Cardiac fibroblast (primary cell): ENCODE results near the gene MAPKAPK3.
"Not testable (repeated sequence)": the region's sequence is repeated elsewhere in the genome, so short reads cannot be mapped to it uniquely, and the experiment has no call there.

Experiments
- DNase-seq, 2 donors: peaks; one replicate each; pipeline versions ENCODE4 v3.0.0 to v3.0.0-alpha.2; 2010; ENCODE audit warnings: low read depth in 2 of 2
- H3K4me3 ChIP-seq, 2 donors: replicated peaks in 1 of 2; 1 replicate in 1 of 2; 2 replicates in 1 of 2; pipeline ENCODE4 v1.5.1; 2011; ENCODE audit warnings: low read depth in 2 of 2, low read length in 2 of 2, mild to moderate bottlenecking in 2 of 2, moderate library complexity in 1 of 2
- CTCF ChIP-seq: IDR thresholded peaks from one replicate; pipeline ENCODE4 v1.5.1; 2011; ENCODE audit warnings: low read depth, mild to moderate bottlenecking, low read length, inconsistent platforms

The MAPKAPK3 gene

GRCh38 chr3:50676031-50676705 lies 59.2 kb downstream of the MAPKAPK3 start:
- no peak overlapping the region for H3K4me3 ChIP-seq

DNA sequence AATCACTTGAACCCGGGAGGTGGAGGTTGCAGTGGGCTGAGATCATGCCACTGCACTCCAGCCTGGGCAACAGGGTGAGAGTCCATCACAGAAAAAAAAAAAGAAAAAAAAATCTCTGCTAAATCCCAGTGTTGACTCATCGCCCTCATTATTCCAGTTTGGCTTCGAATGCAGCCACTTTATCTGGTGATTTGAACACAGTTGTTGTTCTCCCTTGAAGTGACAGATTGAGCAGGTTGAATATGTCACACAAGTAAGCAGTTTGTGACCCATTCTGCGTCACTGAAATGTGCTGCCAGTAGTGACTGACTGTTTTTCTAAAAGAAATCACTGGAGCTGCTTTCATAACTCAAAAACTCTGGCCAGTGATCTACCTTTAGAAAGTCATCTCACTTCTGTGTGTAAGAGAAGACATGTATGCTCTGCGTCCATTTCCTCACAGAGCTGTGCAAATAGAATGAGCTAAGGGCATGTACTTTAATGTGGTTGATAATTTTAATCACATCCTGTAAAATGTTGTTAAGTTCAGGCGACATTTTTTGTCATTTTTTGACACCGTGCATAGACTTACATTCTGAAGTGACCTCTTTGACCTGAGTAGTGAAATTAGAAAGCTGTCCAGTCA lies 70.3 kb downstream of the MAPKAPK3 start:
- DNase-seq, result no peak
- H3K4me3 ChIP-seq, result no peak overlapping the region
- no peak for TF ChIP-seq CTCF

More at GRCh38 chr3:50676031-50676705, 59.2 kb downstream of the MAPKAPK3 start:
- no peak for DNase-seq
- no peak for TF ChIP-seq CTCF

DNA sequence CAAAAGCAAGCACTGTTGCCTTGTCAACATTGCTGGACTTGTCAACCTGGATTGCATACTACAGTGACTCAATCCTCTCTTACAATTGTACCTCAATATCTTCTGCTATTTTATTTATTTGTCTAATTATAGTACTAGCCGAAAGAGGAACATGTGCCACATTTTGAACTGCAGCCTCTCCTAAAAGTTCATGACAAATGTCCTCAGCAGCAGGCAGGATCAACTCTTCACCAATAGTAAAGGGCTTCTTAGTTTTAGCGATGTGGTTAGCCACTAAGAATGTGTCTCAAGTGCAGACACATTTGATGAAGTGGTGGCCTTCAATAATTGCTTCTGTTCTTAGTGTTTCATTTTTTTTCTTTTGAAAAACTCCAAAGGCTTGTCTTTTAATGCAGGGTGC lies 71.0 kb downstream of the MAPKAPK3 start:
- DNase-seq, result no peak
- H3K4me3 ChIP-seq, result no peak overlapping the region
- TF ChIP-seq CTCF, result no peak

DNA sequence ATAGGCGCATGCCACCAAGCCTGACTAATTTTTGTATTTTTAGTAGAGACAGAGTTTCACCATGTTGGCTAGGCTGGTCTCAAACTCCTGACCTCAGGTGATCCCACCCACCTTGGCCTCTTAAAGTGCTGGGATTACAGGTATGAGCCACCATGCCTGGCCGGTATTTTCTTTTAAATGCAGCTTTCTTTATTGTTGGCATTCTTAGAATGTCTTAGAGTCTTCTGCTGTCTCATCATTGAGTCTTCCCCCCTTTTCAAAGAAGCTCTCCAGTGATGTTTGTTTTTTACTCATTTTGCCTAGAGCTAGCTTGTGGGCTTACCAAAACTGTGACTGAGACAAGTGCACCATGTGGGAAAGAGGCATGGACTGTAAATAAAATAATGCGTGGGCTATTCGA lies 71.7 kb downstream of the MAPKAPK3 start:
- not testable (repeated sequence) for DNase-seq, H3K4me3 ChIP-seq

- no peak for TF ChIP-seq CTCF
- no peak overlapping the region for H3K4me3 ChIP-seq
- no peak for DNase-seq
Measured at GRCh38 chr3:50689558-50689957, 72.6 kb downstream of the MAPKAPK3 start.

- no peak overlapping the region for H3K4me3 ChIP-seq
- no peak for DNase-seq
- no peak for TF ChIP-seq CTCF
Measured at GRCh38 chr3:50695031-50695430, 78.1 kb downstream of the MAPKAPK3 start.

- TF ChIP-seq CTCF, result no peak
- no peak overlapping the region for H3K4me3 ChIP-seq
- no peak for DNase-seq
Measured at GRCh38 chr3:50696276-50696675, 79.3 kb downstream of the MAPKAPK3 start.
